ENCODE measurements around the gene ATP5PF. TPM values are rescaled to one million over a fixed set of nuclear protein-coding genes. Genes with fewer than 3 reads are reported as not detected.
A peak's percentile ranks its signal among the peaks of the same experiment; 100 is the strongest.

Gene ATP5PF
- total and polyA plus RNA-seq, 8 donors = 4.3 to 471 (median 131) TPM

GRCh38 chr21:25691976-25692375, 42.7 kb downstream of the ATP5PF start:
- no peak for TF ChIP-seq POLR2AphosphoS5 (IDR thresholded peaks at IDR 0.05)

GRCh38 chr21:25689226-25689625, 45.5 kb downstream of the ATP5PF start:
- H3K9me3 ChIP-seq = no peaks in the 10 kb centered on the region
- H3K27ac ChIP-seq = no peak overlapping the region
- 57 to 83% (median 79%) methylated on average over 1 of the region's 1 CpG for WGBS, 5 donors
- H3K4me1 ChIP-seq = peaks cover 0 to 6% (median 2%) of the 10 kb centered on the region in 4 donors
- no peak overlapping the region for H3K4me3 ChIP-seq
- intact Hi-C loops (cut with DNase I; ENCODE audit: low total_unique reads) = no loop called here
- TF ChIP-seq, protein P1, sequence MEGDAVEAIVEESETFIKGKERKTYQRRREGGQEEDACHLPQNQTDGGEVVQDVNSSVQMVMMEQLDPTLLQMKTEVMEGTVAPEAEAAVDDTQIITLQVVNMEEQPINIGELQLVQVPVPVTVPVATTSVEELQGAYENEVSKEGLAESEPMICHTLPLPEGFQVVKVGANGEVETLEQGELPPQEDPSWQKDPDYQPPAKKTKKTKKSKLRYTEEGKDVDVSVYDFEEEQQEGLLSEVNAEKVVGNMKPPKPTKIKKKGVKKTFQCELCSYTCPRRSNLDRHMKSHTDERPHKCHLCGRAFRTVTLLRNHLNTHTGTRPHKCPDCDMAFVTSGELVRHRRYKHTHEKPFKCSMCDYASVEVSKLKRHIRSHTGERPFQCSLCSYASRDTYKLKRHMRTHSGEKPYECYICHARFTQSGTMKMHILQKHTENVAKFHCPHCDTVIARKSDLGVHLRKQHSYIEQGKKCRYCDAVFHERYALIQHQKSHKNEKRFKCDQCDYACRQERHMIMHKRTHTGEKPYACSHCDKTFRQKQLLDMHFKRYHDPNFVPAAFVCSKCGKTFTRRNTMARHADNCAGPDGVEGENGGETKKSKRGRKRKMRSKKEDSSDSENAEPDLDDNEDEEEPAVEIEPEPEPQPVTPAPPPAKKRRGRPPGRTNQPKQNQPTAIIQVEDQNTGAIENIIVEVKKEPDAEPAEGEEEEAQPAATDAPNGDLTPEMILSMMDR (IDR thresholded peaks at IDR 0.05) = no peak
- no peak for TF ChIP-seq EP300 (IDR thresholded peaks at IDR 0.05)
- TF ChIP-seq POLR2A (IDR thresholded peaks at IDR 0.05) = no peak
- TF ChIP-seq POLR2AphosphoS5 (IDR thresholded peaks at IDR 0.05) = no peak
- no peaks in the 10 kb centered on the region for H3K27me3 ChIP-seq
- peaks cover 0 to 6% (median 2%) of the 10 kb centered on the region in 4 donors for H3K36me3 ChIP-seq
- DNase-seq = no peak

More at GRCh38 chr21:25691976-25692375, 42.7 kb downstream of the ATP5PF start:
- Histone ChIP-seq H3K4me3 (no peak overlapping the region), H3K4me1 (peaks cover 0 to 5% (median 0%) of the 10 kb centered on the region in 4 donors), H3K9me3 (no peaks in the 10 kb centered on the region), H3K27ac (no peak overlapping the region), H3K36me3 (peaks cover 0 to 11% (median 5%) of the 10 kb centered on the region in 4 donors), H3K27me3 (no peaks in the 10 kb centered on the region)
- DNase-seq = no peak
- intact Hi-C loops (cut with DNase I; ENCODE audit: low total_unique reads) = no loop called here
- 33 to 56% (median 43%) methylated on average over 3 of the region's 3 CpGs for WGBS, 5 donors

- Histone ChIP-seq H3K36me3 (no peaks in the 10 kb centered on the region), H3K27me3 (no peaks in the 10 kb centered on the region), H3K4me1 (peaks cover 0 to 6% (median 2%) of the 10 kb centered on the region in 4 donors), H3K4me3 (no peak overlapping the region), H3K27ac (peak overlapping the region in 2 of 5 donors; percentile 8 to 16), H3K9me3 (no peaks in the 10 kb centered on the region)
- DNase-seq = peak in 1 of 2 donors; percentile 13
- intact Hi-C loops (cut with DNase I; ENCODE audit: low total_unique reads) = no loop called here
- WGBS, 5 donors = 63 to 70% (median 64%) methylated on average over 9 of the region's 9 CpGs
- no peak for TF ChIP-seq EP300 (IDR thresholded peaks at IDR 0.05)
- TF ChIP-seq POLR2A (IDR thresholded peaks at IDR 0.05) = no peak
- TF ChIP-seq, protein P1 (IDR thresholded peaks at IDR 0.05) = no peak
These were observed 46.2 kb downstream of the ATP5PF start for GRCh38 chr21:25688275-25689155.

DNA sequence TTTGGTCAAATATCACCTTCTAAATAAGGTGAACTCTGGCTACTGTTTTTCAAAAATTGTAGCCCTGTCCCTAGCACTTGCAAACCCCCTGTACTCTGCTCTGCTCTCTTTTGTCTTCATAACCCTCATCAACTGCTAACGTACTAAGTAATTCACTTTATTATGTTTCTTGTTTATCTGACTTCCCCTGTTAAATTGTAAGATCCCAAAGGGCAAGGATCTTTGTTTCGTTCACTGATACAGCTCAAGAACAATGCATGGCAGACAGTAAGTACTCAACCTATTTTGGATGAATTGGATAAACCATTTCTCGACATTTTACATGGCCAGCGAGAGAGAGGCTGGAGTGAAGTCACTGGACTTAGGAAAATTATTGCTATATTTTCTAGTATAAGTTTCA, 46.9 kb downstream of the ATP5PF start:
- Histone ChIP-seq H3K36me3 (no peaks in the 10 kb centered on the region), H3K27ac (peak overlapping the region in 3 of 5 donors; percentile 8 to 22 (median 16)), H3K4me1 (peaks cover 0 to 6% (median 2%) of the 10 kb centered on the region in 4 donors), H3K4me3 (no peak overlapping the region), H3K27me3 (no peaks in the 10 kb centered on the region), H3K9me3 (no peaks in the 10 kb centered on the region)
- intact Hi-C loops (cut with DNase I; ENCODE audit: low total_unique reads) = no loop called here
- TF ChIP-seq EP300 (IDR thresholded peaks at IDR 0.05) = no peak
- TF ChIP-seq POLR2AphosphoS5 (IDR thresholded peaks at IDR 0.05) = no peak
- TF ChIP-seq, protein P1 (IDR thresholded peaks at IDR 0.05) = no peak
- no peak for TF ChIP-seq POLR2A (IDR thresholded peaks at IDR 0.05)
- 77 to 88% (median 85%) methylated on average over 4 of the region's 4 CpGs for WGBS, 5 donors
- no peak for DNase-seq

DNA sequence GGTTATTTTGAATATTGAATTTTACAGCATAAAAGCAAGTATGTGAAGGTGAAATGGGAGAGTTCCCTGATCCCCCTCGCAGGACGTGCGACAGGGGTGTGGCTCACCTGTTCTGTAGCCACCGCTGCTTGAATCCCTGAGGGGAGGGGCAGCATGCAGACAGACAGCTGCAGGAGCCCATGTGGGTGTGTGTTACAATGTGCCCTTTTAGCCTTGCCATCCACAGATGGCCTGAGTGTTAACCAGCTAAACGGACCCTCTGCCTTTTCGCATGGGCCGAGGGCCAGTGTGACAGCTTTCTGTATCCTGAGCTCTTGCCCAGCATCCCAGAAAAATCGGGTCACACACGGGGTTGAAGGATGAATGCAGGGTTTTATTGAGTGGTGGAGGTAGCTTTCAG, 52.3 kb downstream of the ATP5PF start:
- intact Hi-C loops (cut with DNase I; ENCODE audit: low total_unique reads) = no loop called here
- no peak for TF ChIP-seq POLR2AphosphoS5 (IDR thresholded peaks at IDR 0.05)
- TF ChIP-seq, protein P1 (IDR thresholded peaks at IDR 0.05) = no peak
- whole genome bisulfite sequencing, 5 donors = 48 to 59% (median 57%) methylated on average over 9 of the region's 9 CpGs
- Histone ChIP-seq H3K9me3 (no peaks in the 10 kb centered on the region), H3K4me1 (peaks cover 0 to 6% (median 0%) of the 10 kb centered on the region in 4 donors), H3K4me3 (no peak overlapping the region), H3K27me3 (no peaks in the 10 kb centered on the region), H3K36me3 (no peaks in the 10 kb centered on the region), H3K27ac (no peak overlapping the region)
- DNase-seq = no peak

Data from stomach (tissue), 9 donors.